Ishikawa (cell line): ENCODE data around the gene NTRK3.

Experiments used
- CEBPB ChIP-seq: IDR thresholded peaks from 2 replicates; pipeline ENCODE4 v1.6.1; 2012
- CREB1 ChIP-seq: IDR thresholded peaks from 2 replicates; pipeline ENCODE4 v1.6.1; 2012; ENCODE audit warnings: low read depth
- EGR1 ChIP-seq: IDR thresholded peaks from 2 replicates; pipeline ENCODE4 v1.6.1; 2012
- EP300 ChIP-seq: IDR thresholded peaks from 2 replicates; pipeline ENCODE4 v1.6.1; 2012; ENCODE audit warnings: borderline replicate concordance
- FOXM1 ChIP-seq: IDR thresholded peaks from 2 replicates; pipeline ENCODE4 v1.6.1; 2012; ENCODE audit warnings: low read depth, borderline replicate concordance
- MAX ChIP-seq: IDR thresholded peaks from 2 replicates; pipeline ENCODE4 v1.6.1; 2012
- NFIC ChIP-seq: IDR thresholded peaks from 2 replicates; pipeline ENCODE4 v1.6.1; 2012
- RAD21 ChIP-seq: IDR thresholded peaks from 2 replicates; pipeline ENCODE4 v1.6.1; 2012; ENCODE audit warnings: low read depth
- REST ChIP-seq: IDR thresholded peaks from 2 replicates; pipeline ENCODE4 v1.6.1; 2012; ENCODE audit warnings: low read depth, mild to moderate bottlenecking
- TAF1 ChIP-seq: IDR thresholded peaks from 2 replicates; pipeline ENCODE4 v1.6.1; 2012; ENCODE audit warnings: low read depth, mild to moderate bottlenecking
- TCF12 ChIP-seq: IDR thresholded peaks from 2 replicates; pipeline ENCODE4 v1.6.1; 2012; ENCODE audit warnings: low read depth
- TEAD4 ChIP-seq: IDR thresholded peaks from 2 replicates; pipeline ENCODE4 v1.6.1; 2012
- USF1 ChIP-seq: IDR thresholded peaks from 2 replicates; pipeline ENCODE4 v1.6.1; 2012
- YY1 ChIP-seq: IDR thresholded peaks from 2 replicates; pipeline ENCODE4 v1.6.1; 2012; ENCODE audit warnings: low read depth
- ZBTB7A ChIP-seq: IDR thresholded peaks from 2 replicates; pipeline ENCODE4 v1.6.1; 2012; ENCODE audit warnings: low read depth

Gene NTRK3

GRCh38 chr15:88019656-88020055 lies 236.9 kb downstream of the NTRK3 start:
- TF ChIP-seq REST: no peak

GRCh38 chr15:88018869-88019641 lies 237.5 kb downstream of the NTRK3 start:
- TF ChIP-seq TAF1 (no peak), EP300 (no peak), TEAD4 (no peak), TCF12 (no peak), YY1 (no peak), ZBTB7A (no peak), EGR1 (no peak), MAX (no peak), REST (no peak), NFIC (no peak), FOXM1 (no peak), USF1 (no peak), RAD21 (no peak), CREB1 (no peak), CEBPB (no peak)

GRCh38 chr15:88017753-88018152 lies 238.8 kb downstream of the NTRK3 start:
- TF ChIP-seq YY1: no peak
- TF ChIP-seq CREB1: no peak
- no peak for TF ChIP-seq NFIC
- TF ChIP-seq USF1: no peak
- no peak for TF ChIP-seq EP300
- no peak for TF ChIP-seq REST
- TF ChIP-seq CEBPB: no peak
- TF ChIP-seq TCF12: no peak
- TF ChIP-seq EGR1: no peak
- no peak for TF ChIP-seq ZBTB7A
- no peak for TF ChIP-seq MAX
- no peak for TF ChIP-seq TEAD4

- TF ChIP-seq USF1 (no peak), EP300 (no peak), MAX (no peak), NFIC (no peak), FOXM1 (no peak), EGR1 (no peak), REST (no peak), TCF12 (no peak), YY1 (no peak), RAD21 (no peak), ZBTB7A (no peak), TAF1 (no peak), CEBPB (no peak), TEAD4 (no peak), CREB1 (no peak)
Observed at GRCh38 chr15:88016406-88016805, 240.1 kb downstream of the NTRK3 start.
